Trophoblast cell (in vitro differentiated cells and primary cell): ENCODE measurements around the gene PSMB3.
A peak's percentile ranks its signal among the peaks of the same experiment; 100 is the strongest.
"Not testable (repeated sequence)": the region's sequence is repeated elsewhere in the genome, so short reads cannot be mapped to it uniquely, and the experiment has no call there.

Experiments used
- DNase-seq, 2 donors: peaks; one replicate each; pipeline ENCODE4 v3.0.0-alpha.2; 2016
- H2AFZ ChIP-seq: 2 replicates; pipeline ENCODE4 v1.6.1; 2013; ENCODE audit warnings: low read length, moderate library complexity, mild to moderate bottlenecking; ENCODE audit not compliant: insufficient read depth, poor library complexity
- H2AK5ac ChIP-seq: 2 replicates; pipeline ENCODE4 v1.6.1; 2013; ENCODE audit warnings: mild to moderate bottlenecking, low read length
- H2BK120ac ChIP-seq: 2 replicates; pipeline ENCODE4 v1.6.1; 2013; ENCODE audit warnings: low read length, mild to moderate bottlenecking, moderate library complexity; ENCODE audit not compliant: insufficient read depth, poor library complexity
- H2BK12ac ChIP-seq: 2 replicates; pipeline ENCODE4 v1.6.1; 2013; ENCODE audit warnings: mild to moderate bottlenecking, low read length, moderate library complexity
- H2BK5ac ChIP-seq: 2 replicates; pipeline ENCODE4 v1.6.1; 2013; ENCODE audit warnings: low read length, low read depth, moderate library complexity, mild to moderate bottlenecking; ENCODE audit not compliant: poor library complexity
- H3K14ac ChIP-seq: 2 replicates; pipeline ENCODE4 v1.6.1; 2013; ENCODE audit warnings: mild to moderate bottlenecking, low read length
- H3K18ac ChIP-seq: 2 replicates; pipeline ENCODE4 v1.6.1; 2013; ENCODE audit warnings: mild to moderate bottlenecking, low read length
- H3K23ac ChIP-seq: 2 replicates; pipeline ENCODE4 v1.6.1; 2013; ENCODE audit warnings: low read length
- H3K27ac ChIP-seq: 2 replicates; pipeline ENCODE4 v1.5.1; 2013; ENCODE audit warnings: low read depth, mild to moderate bottlenecking, inconsistent platforms, low read length, moderate library complexity
- H3K27me3 ChIP-seq: 2 replicates; pipeline ENCODE4 v1.6.1; 2013; ENCODE audit warnings: inconsistent platforms, mild to moderate bottlenecking, low read length, moderate library complexity; ENCODE audit not compliant: insufficient read depth
- H3K36me3 ChIP-seq, 2 experiments: 1 replicate in 1 of 2; 2 replicates in 1 of 2; pipeline ENCODE4 v1.6.1; 2013; ENCODE audit warnings: low read length in 2 of 2, mild to moderate bottlenecking in 2 of 2, moderate library complexity in 1 of 2; ENCODE audit not compliant: insufficient read depth in 2 of 2, control insufficient read depth in 1 of 2
- H3K4ac ChIP-seq: 2 replicates; pipeline ENCODE4 v1.6.1; 2013; ENCODE audit warnings: low read depth, mild to moderate bottlenecking, low read length, moderate library complexity
- H3K4me1 ChIP-seq, 2 experiments: 1 replicate in 1 of 2; 2 replicates in 1 of 2; pipeline ENCODE4 v1.6.1; 2013; ENCODE audit warnings: low read length in 2 of 2, mild to moderate bottlenecking in 2 of 2, moderate library complexity in 1 of 2; ENCODE audit not compliant: insufficient read depth in 2 of 2, control insufficient read depth in 1 of 2
- H3K4me2 ChIP-seq: 2 replicates; pipeline ENCODE4 v1.6.1; 2013; ENCODE audit warnings: inconsistent platforms, mild to moderate bottlenecking, low read length, moderate library complexity
- H3K4me3 ChIP-seq: 2 replicates; pipeline ENCODE4 v1.5.1; 2013; ENCODE audit warnings: mild to moderate bottlenecking, low read depth, low read length, inconsistent platforms
- H3K79me1 ChIP-seq: one replicate; pipeline ENCODE4 v1.6.1; 2013; ENCODE audit warnings: low read length
- H3K79me2 ChIP-seq: 2 replicates; pipeline ENCODE4 v1.6.1; 2013; ENCODE audit warnings: low read length, mild to moderate bottlenecking; ENCODE audit not compliant: control insufficient read depth, insufficient read depth, poor library complexity
- H3K9ac ChIP-seq: 2 replicates; pipeline ENCODE4 v1.6.1; 2013; ENCODE audit warnings: mild to moderate bottlenecking, low read length
- H3K9me3 ChIP-seq: 2 replicates; pipeline ENCODE4 v1.6.1; 2013; ENCODE audit warnings: low read depth, mild to moderate bottlenecking, control low read depth, inconsistent platforms, low read length; ENCODE audit not compliant: insufficient read depth
- H4K12ac ChIP-seq: 2 replicates; pipeline ENCODE4 v1.6.1; 2013; ENCODE audit warnings: low read depth, mild to moderate bottlenecking, low read length, moderate library complexity
- H4K8ac ChIP-seq: 2 replicates; pipeline ENCODE4 v1.6.1; 2013; ENCODE audit warnings: low read depth, mild to moderate bottlenecking, low read length, moderate library complexity
- H4K91ac ChIP-seq: one replicate; pipeline ENCODE4 v1.6.1; 2013; ENCODE audit warnings: low read depth, mild to moderate bottlenecking, low read length, moderate library complexity
- WGBS: extraction: QIAGEN DNeasy Blood & Tissue Kit; methylation state at CpG from one replicate; pipeline ENCODE4 v1.1.7; 2013; ENCODE audit warnings: missing lambda C conversion rate; ENCODE audit not compliant: insufficient read length, insufficient coverage; ENCODE audit errors: extremely low coverage; 5-methylcytosine and 5-hydroxymethylcytosine counted together

The PSMB3 gene

DNA sequence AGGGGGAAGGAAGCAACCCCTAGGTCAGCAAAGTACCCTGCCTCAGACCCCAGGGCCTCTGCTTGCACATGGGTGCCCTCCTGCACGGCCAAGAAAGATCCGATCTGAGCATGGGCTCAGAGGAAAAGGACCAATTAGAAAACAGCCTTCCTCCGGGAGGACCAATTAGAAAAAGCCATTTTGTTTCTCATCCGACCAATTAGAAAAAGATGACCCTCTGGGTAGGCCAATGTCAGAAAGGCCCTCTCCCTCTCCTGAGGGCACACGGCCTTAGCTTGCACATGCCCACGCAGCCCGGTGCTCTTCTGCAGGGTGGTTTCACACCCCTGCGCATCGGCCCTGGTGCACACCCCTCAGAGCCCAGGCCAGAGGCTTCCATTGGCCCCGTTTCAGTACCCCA, 27.5 kb upstream of the PSMB3 start:
- H2AK5ac ChIP-seq, result no peak overlapping the region
- H3K14ac ChIP-seq, result no peak overlapping the region
- no peak overlapping the region for H3K9ac ChIP-seq
- H2BK120ac ChIP-seq, result no peak overlapping the region
- no peaks in the 10 kb centered on the region for H3K27me3 ChIP-seq
- no peak overlapping the region for H3K23ac ChIP-seq
- DNase-seq, result no peak
- H4K91ac ChIP-seq, result no peak overlapping the region
- no peak overlapping the region for H3K4ac ChIP-seq
- no peak overlapping the region for H3K4me2 ChIP-seq
- no peak overlapping the region for H2BK5ac ChIP-seq
- H4K12ac ChIP-seq, result no peak overlapping the region
- H2BK12ac ChIP-seq, result no peak overlapping the region
- peaks cover 3% of the 10 kb centered on the region for H3K79me1 ChIP-seq
- H3K4me1 ChIP-seq, result peaks cover 0 to 4% of the 10 kb centered on the region in 2 experiments
- no CpG with 5 or more reads among the region's 10 CpGs for WGBS
- no peak overlapping the region for H3K4me3 ChIP-seq
- no peak overlapping the region for H3K27ac ChIP-seq
- H3K18ac ChIP-seq, result no peak overlapping the region
- no peak overlapping the region for H2AFZ ChIP-seq
- H3K9me3 ChIP-seq, result no peaks in the 10 kb centered on the region
- H3K79me2 ChIP-seq, result peaks cover 3% of the 10 kb centered on the region
- H4K8ac ChIP-seq, result no peak overlapping the region
- H3K36me3 ChIP-seq, result peaks cover 11 to 25% of the 10 kb centered on the region in 2 experiments

DNA sequence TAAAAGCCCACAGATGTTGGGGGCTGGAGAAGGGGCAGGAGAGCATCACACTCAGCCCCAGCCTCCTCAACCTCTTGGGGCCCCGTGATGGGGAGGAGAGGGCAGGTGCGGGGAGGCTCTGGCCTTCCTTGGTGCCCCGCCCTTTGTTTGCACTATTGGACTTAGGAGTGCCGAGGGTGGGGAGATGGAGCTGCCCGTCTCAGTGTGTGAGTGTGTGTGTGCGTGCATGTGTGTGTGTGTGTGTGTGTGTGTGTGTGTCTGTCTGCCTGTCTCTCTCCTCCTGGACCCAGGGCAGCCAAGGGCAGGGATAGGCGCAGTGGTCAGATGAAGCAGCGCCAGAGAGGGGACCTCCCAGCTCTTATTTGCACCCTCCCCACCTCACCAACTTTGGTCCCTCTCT, 26.4 kb upstream of the PSMB3 start:
- H3K4ac ChIP-seq, H3K27ac ChIP-seq, H2BK12ac ChIP-seq, H2BK120ac ChIP-seq, H3K23ac ChIP-seq, H2AFZ ChIP-seq, DNase-seq, H2AK5ac ChIP-seq, H3K9ac ChIP-seq, H3K14ac ChIP-seq, H4K8ac ChIP-seq, H3K79me1 ChIP-seq, H3K4me2 ChIP-seq, H3K4me1 ChIP-seq, H3K9me3 ChIP-seq, H3K4me3 ChIP-seq, H4K91ac ChIP-seq, H3K18ac ChIP-seq, H4K12ac ChIP-seq, H3K79me2 ChIP-seq, H3K27me3 ChIP-seq, H2BK5ac ChIP-seq: not testable (repeated sequence)
- WGBS, result no CpG with 5 or more reads among the region's 8 CpGs
- H3K36me3 ChIP-seq, result peaks cover 11 to 19% of the 10 kb centered on the region in 2 experiments

DNA sequence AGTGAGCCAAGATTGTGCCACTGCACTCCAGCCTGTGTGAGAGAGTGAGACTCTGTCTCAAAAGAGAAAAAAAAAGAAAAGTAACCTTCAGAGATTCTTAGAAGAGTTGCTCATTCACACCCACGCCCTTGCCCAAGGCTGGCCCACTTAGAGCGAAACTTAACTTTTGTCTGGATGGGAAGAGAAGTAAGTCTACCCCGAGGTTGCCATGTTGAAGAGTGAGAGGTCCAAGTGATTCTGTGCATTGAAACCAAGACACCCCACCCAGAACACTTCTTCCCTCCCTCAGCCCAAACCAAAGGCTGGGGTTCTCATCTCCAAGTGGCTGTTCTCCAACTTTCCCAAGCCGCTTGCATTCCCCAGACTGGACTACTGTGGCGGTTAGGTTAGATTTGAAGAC, 24.8 kb upstream of the PSMB3 start:
- Histone ChIP-seq H3K14ac (no peak overlapping the region), H3K18ac (no peak overlapping the region), H4K8ac (no peak overlapping the region), H3K27me3 (no peaks in the 10 kb centered on the region), H3K79me1 (peaks cover 8% of the 10 kb centered on the region), H3K23ac (no peak overlapping the region), H2BK120ac (no peak overlapping the region), H3K4ac (no peak overlapping the region), H2BK5ac (no peak overlapping the region), H3K27ac (no peak overlapping the region), H3K9me3 (no peaks in the 10 kb centered on the region), H4K12ac (no peak overlapping the region), H3K4me2 (no peak overlapping the region), H3K79me2 (peaks cover 6% of the 10 kb centered on the region), H3K4me3 (no peak overlapping the region), H2AFZ (no peak overlapping the region), H3K36me3 (peaks cover 17% of the 10 kb centered on the region in 2 experiments), H2BK12ac (no peak overlapping the region), H3K9ac (no peak overlapping the region), H3K4me1 (peaks cover 0 to 9% of the 10 kb centered on the region in 2 experiments), H2AK5ac (no peak overlapping the region), H4K91ac (no peak overlapping the region)
- DNase-seq, result peak in 1 of 2 donors; percentile 10
- no CpG with 5 or more reads among the region's 5 CpGs for WGBS

DNA sequence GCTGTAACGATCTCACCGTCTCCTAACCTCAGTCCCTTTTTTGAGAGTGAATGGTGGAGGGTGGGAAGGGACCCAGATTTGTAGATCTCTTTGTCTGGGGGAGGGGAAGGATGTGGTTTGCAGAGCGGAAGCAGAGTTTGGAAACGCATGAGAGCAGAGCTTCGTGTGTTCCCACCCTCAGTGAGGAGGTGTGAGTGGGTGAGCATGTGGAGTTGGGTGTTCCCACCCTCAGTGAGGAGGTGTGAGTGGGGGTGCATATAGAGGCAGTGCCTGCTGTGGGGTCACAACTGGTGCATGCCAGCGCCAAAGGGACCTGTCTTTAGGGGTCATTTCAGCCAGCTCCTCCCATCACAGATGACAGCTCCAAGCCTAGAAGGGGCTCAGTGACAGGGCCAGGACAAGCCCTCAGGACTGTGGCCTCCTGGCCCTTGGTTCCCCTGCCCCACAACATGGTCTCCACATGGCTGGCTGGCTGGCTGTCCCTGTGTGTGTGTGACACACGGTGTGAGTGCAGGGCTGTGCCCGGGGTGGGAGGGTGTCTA, 24.2 kb upstream of the PSMB3 start:
- no peak overlapping the region for H3K14ac ChIP-seq
- H4K12ac ChIP-seq, result no peak overlapping the region
- no peak overlapping the region for H2AK5ac ChIP-seq
- peaks cover 8% of the 10 kb centered on the region for H3K79me1 ChIP-seq
- H3K36me3 ChIP-seq, result peaks cover 18% of the 10 kb centered on the region in 2 experiments
- H3K9ac ChIP-seq, result no peak overlapping the region
- no peak overlapping the region for H3K4me2 ChIP-seq
- no peak overlapping the region for H4K8ac ChIP-seq
- no peak for DNase-seq
- no peaks in the 10 kb centered on the region for H3K9me3 ChIP-seq
- no peak overlapping the region for H3K27ac ChIP-seq
- H3K4ac ChIP-seq, result no peak overlapping the region
- no peak overlapping the region for H2AFZ ChIP-seq
- peaks cover 6% of the 10 kb centered on the region for H3K79me2 ChIP-seq
- no peaks in the 10 kb centered on the region for H3K27me3 ChIP-seq
- no peak overlapping the region for H2BK120ac ChIP-seq
- no peak overlapping the region for H2BK12ac ChIP-seq
- no peak overlapping the region for H3K23ac ChIP-seq
- peak overlapping the region; percentile 9 for H3K4me3 ChIP-seq
- peaks cover 0 to 9% of the 10 kb centered on the region in 2 experiments for H3K4me1 ChIP-seq
- no peak overlapping the region for H2BK5ac ChIP-seq
- H4K91ac ChIP-seq, result no peak overlapping the region
- H3K18ac ChIP-seq, result no peak overlapping the region
- WGBS, result no CpG with 5 or more reads among the region's 8 CpGs
